ENCODE results near the gene CARD9.

The CARD9 gene

GRCh38 chr9:136337416-136338395 lies 35.8 kb downstream of the CARD9 start:
- Histone ChIP-seq H3K9ac (no peak overlapping the region), H3K27me3 (ENCODE audit: insufficient read depth, low read depth) (peaks cover 80% of the 10 kb centered on the region), H4K20me1 (ENCODE audit: insufficient read depth) (no peaks in the 10 kb centered on the region), H3K4me2 (no peak overlapping the region), H3K36me3 (ENCODE audit: insufficient read depth) (no peaks in the 10 kb centered on the region), H3K27ac (no peak overlapping the region), H3K4me1 (ENCODE audit: low read depth, poor library complexity, severe bottlenecking) (peaks cover 5% of the 10 kb centered on the region), H3K4me3 (IDR thresholded peaks at IDR 0.05; ENCODE audit: insufficient read depth, low read depth, low read length) (no peak overlapping the region), H3K79me2 (ENCODE audit: insufficient read depth, low read depth) (no peaks in the 10 kb centered on the region), H2AFZ (ENCODE audit: low read depth) (no peak overlapping the region)
- no peak for TF ChIP-seq CTCF (conservative IDR thresholded peaks at IDR 0.05; ENCODE audit: low read depth, low read length)

GRCh38 chr9:136336881-136337280 lies 36.6 kb downstream of the CARD9 start:
- H3K27ac ChIP-seq = no peak overlapping the region
- H3K4me1 ChIP-seq (ENCODE audit: low read depth, poor library complexity, severe bottlenecking) = peaks cover 5% of the 10 kb centered on the region

GRCh38 chr9:136336156-136336870 lies 37.2 kb downstream of the CARD9 start:
- H3K4me3 ChIP-seq (IDR thresholded peaks at IDR 0.05; ENCODE audit: insufficient read depth, low read depth, low read length) = no peak overlapping the region

More at GRCh38 chr9:136336881-136337280, 36.6 kb downstream of the CARD9 start:
- no peaks in the 10 kb centered on the region for H3K79me2 ChIP-seq (ENCODE audit: insufficient read depth, low read depth)
- peaks cover 81% of the 10 kb centered on the region for H3K27me3 ChIP-seq (ENCODE audit: insufficient read depth, low read depth)
- no peak overlapping the region for H3K9ac ChIP-seq
- H3K4me3 ChIP-seq (IDR thresholded peaks at IDR 0.05; ENCODE audit: insufficient read depth, low read depth, low read length) = no peak overlapping the region
- no peak overlapping the region for H2AFZ ChIP-seq (ENCODE audit: low read depth)
- no peaks in the 10 kb centered on the region for H4K20me1 ChIP-seq (ENCODE audit: insufficient read depth)
- no peaks in the 10 kb centered on the region for H3K36me3 ChIP-seq (ENCODE audit: insufficient read depth)
- no peak for TF ChIP-seq CTCF (conservative IDR thresholded peaks at IDR 0.05; ENCODE audit: low read depth, low read length)
- H3K4me2 ChIP-seq = no peak overlapping the region

More at GRCh38 chr9:136336156-136336870, 37.2 kb downstream of the CARD9 start:
- no peak overlapping the region for H3K9ac ChIP-seq
- no peak overlapping the region for H3K4me2 ChIP-seq
- no peak overlapping the region for H2AFZ ChIP-seq (ENCODE audit: low read depth)
- H3K27me3 ChIP-seq (ENCODE audit: insufficient read depth, low read depth) = peaks cover 81% of the 10 kb centered on the region
- no peak for TF ChIP-seq CTCF (conservative IDR thresholded peaks at IDR 0.05; ENCODE audit: low read depth, low read length)
- no peaks in the 10 kb centered on the region for H3K36me3 ChIP-seq (ENCODE audit: insufficient read depth)
- H3K79me2 ChIP-seq (ENCODE audit: insufficient read depth, low read depth) = no peaks in the 10 kb centered on the region
- no peaks in the 10 kb centered on the region for H4K20me1 ChIP-seq (ENCODE audit: insufficient read depth)
- no peak overlapping the region for H3K27ac ChIP-seq
- H3K4me1 ChIP-seq (ENCODE audit: low read depth, poor library complexity, severe bottlenecking) = peaks cover 7% of the 10 kb centered on the region

All from KMS-11 (cell line).